Endodermal cell (in vitro differentiated cells): ENCODE measurements around the gene HJURP. TPM values are rescaled to one million over a fixed set of nuclear protein-coding genes. Genes with fewer than 3 reads are reported as not detected.

Source experiments
- DNase-seq: peaks from one replicate; pipeline ENCODE4 v3.0.0-alpha.2; 2017
- H3K27ac ChIP-seq: 2 replicates; pipeline ENCODE4 v1.5.1; 2013; ENCODE audit warnings: mild to moderate bottlenecking, low read depth, low read length, moderate library complexity
- H3K27me3 ChIP-seq: 2 replicates; pipeline ENCODE4 v1.6.1; 2013; ENCODE audit warnings: mild to moderate bottlenecking, low read length, moderate library complexity; ENCODE audit not compliant: insufficient read depth, control insufficient read depth, poor library complexity, severe bottlenecking
- H3K36me3 ChIP-seq: 2 replicates; pipeline ENCODE4 v1.7.0; 2013; ENCODE audit warnings: mild to moderate bottlenecking, low read length, moderate library complexity; ENCODE audit not compliant: control insufficient read depth, insufficient read depth
- H3K4me1 ChIP-seq: one replicate; pipeline ENCODE4 v1.7.0; 2013; ENCODE audit warnings: low read length; ENCODE audit not compliant: control insufficient read depth, insufficient read depth
- H3K4me3 ChIP-seq: 2 replicates; pipeline ENCODE4 v1.5.1; 2013; ENCODE audit warnings: mild to moderate bottlenecking, low read length, moderate library complexity
- H3K9ac ChIP-seq: 2 replicates; pipeline ENCODE4 v1.6.1; 2013; ENCODE audit warnings: mild to moderate bottlenecking, low read length, moderate library complexity; ENCODE audit not compliant: poor library complexity, severe bottlenecking; ENCODE audit errors: extremely low read depth
- H3K9me3 ChIP-seq: 2 replicates; pipeline ENCODE4 v1.6.1; 2013; ENCODE audit warnings: mild to moderate bottlenecking, low read length, moderate library complexity; ENCODE audit not compliant: control insufficient read depth
- H3K27ac Mint-ChIP-seq: 2 replicates; pipeline ENCODE4 v1.8.0; 2020; ENCODE audit warnings: mixed read lengths
- H3K27me3 Mint-ChIP-seq: 2 replicates; pipeline ENCODE4 v1.8.0; 2021; ENCODE audit warnings: mild to moderate bottlenecking, mixed read lengths; ENCODE audit not compliant: insufficient read depth
- H3K36me3 Mint-ChIP-seq: 2 replicates; pipeline ENCODE4 v1.8.0; 2020; ENCODE audit warnings: low read depth, mixed read lengths
- H3K4me1 Mint-ChIP-seq: 2 replicates; pipeline ENCODE4 v1.8.0; 2020; ENCODE audit warnings: mixed read lengths
- H3K4me3 Mint-ChIP-seq: 2 replicates; pipeline ENCODE4 v1.8.0; 2020; ENCODE audit warnings: mild to moderate bottlenecking, moderate library complexity, mixed read lengths
- H3K9me3 Mint-ChIP-seq: 2 replicates; pipeline ENCODE4 v1.8.0; 2020; ENCODE audit warnings: mild to moderate bottlenecking, mixed read lengths
- CTCF ChIP-seq: fragments of 200-600 bp; sonication (generic); conservative IDR thresholded peaks from 2 replicates; pipeline ENCODE4 v1.5.0; 2021; ENCODE audit warnings: antibody characterized with exemption, mild to moderate bottlenecking
- WGBS, 2 experiments: methylation state at CpG; one replicate each; pipeline versions ENCODE4 v1.1.5 to v1.1.7; 2013; ENCODE audit warnings: missing lambda C conversion rate in 2 of 2, mixed read lengths in 1 of 2; ENCODE audit not compliant: insufficient coverage in 1 of 2, insufficient read length in 1 of 2; 5-methylcytosine and 5-hydroxymethylcytosine counted together
- total RNA-seq, 2 donors: library from RNA; stranded (reverse); fragmentation: NEBNext Ultra II Directional in 1 of 2; extraction: Animal tissue kit (Norgen Biotek cat#: 25700) in 1 of 2; gene quantifications; 2 replicates in 1 of 2; 3 replicates in 1 of 2; pipeline ENCODE4 v1.2.1, GENCODE V29; 2021

HJURP gene
- total RNA-seq, 2 donors from 2014 or later: 39.4 to 78.9 TPM

- no peak for DNase-seq
- no peak overlapping the region for H3K27ac Mint-ChIP-seq
- Histone ChIP-seq H3K4me3 (no peak overlapping the region), H3K27me3 (no peaks in the 10 kb centered on the region), H3K9ac (no peak overlapping the region), H3K27ac (no peak overlapping the region), H3K36me3 (peaks cover 95% of the 10 kb centered on the region), H3K9me3 (no peaks in the 10 kb centered on the region), H3K4me1 (no peaks in the 10 kb centered on the region)
- peaks cover 92% of the 10 kb centered on the region for H3K36me3 Mint-ChIP-seq
- no peak overlapping the region for H3K4me3 Mint-ChIP-seq
- H3K27me3 Mint-ChIP-seq: no peaks in the 10 kb centered on the region
- H3K9me3 Mint-ChIP-seq: no peaks in the 10 kb centered on the region
- WGBS, 2 experiments: 96% methylated on average over 10 to 11 of the region's 11 CpGs
- peaks cover 2% of the 10 kb centered on the region for H3K4me1 Mint-ChIP-seq
- TF ChIP-seq CTCF: no peak
These were observed 13.2 kb downstream of the HJURP start for GRCh38 chr2:233841183-233841582.

- Histone ChIP-seq H3K9me3 (no peaks in the 10 kb centered on the region), H3K27me3 (no peaks in the 10 kb centered on the region), H3K36me3 (peaks cover 96% of the 10 kb centered on the region), H3K27ac (no peak overlapping the region), H3K4me1 (no peaks in the 10 kb centered on the region), H3K4me3 (no peak overlapping the region), H3K9ac (no peak overlapping the region)
- no peak for DNase-seq
- Mint-ChIP-seq H3K4me1 (peaks cover 2% of the 10 kb centered on the region), H3K27ac (no peak overlapping the region), H3K27me3 (no peaks in the 10 kb centered on the region), H3K9me3 (no peaks in the 10 kb centered on the region), H3K36me3 (peaks cover 91% of the 10 kb centered on the region), H3K4me3 (no peak overlapping the region)
- 95 to 100% methylated on average over 6 to 9 of the region's 9 CpGs for WGBS, 2 experiments
- no peak for TF ChIP-seq CTCF
These were observed 13.8 kb downstream of the HJURP start for GRCh38 chr2:233840520-233840919.

GRCh38 chr2:233839447-233839820 lies 14.9 kb downstream of the HJURP start:
- no peaks in the 10 kb centered on the region for H3K27me3 Mint-ChIP-seq
- 91 to 97% methylated on average over 9 to 10 of the region's 10 CpGs for WGBS, 2 experiments
- peak; percentile 35 for DNase-seq
- no peaks in the 10 kb centered on the region for H3K9me3 Mint-ChIP-seq
- no peak for TF ChIP-seq CTCF
- no peak overlapping the region for H3K4me3 Mint-ChIP-seq
- Histone ChIP-seq H3K27me3 (no peaks in the 10 kb centered on the region), H3K27ac (no peak overlapping the region), H3K36me3 (peaks cover 94% of the 10 kb centered on the region), H3K4me1 (no peaks in the 10 kb centered on the region), H3K4me3 (no peak overlapping the region), H3K9ac (no peak overlapping the region), H3K9me3 (no peaks in the 10 kb centered on the region)
- H3K4me1 Mint-ChIP-seq: peaks cover 2% of the 10 kb centered on the region
- H3K27ac Mint-ChIP-seq: peak overlapping the region; percentile 59
- peaks cover 89% of the 10 kb centered on the region for H3K36me3 Mint-ChIP-seq
